Left lobe of liver (tissue), 2 donors: ENCODE results near the gene UBR4. TPM values are rescaled to one million over a fixed set of nuclear protein-coding genes. Genes with fewer than 3 reads are reported as not detected.

ENCODE experiments used
- ATAC-seq: fragments of 200-7000 bp; cut with Tn5 transposase; one replicate; pipeline ENCODE4 v1.9.1; 2020; ENCODE audit warnings: mild to moderate bottlenecking, moderate library complexity
- DNase-seq: peaks from one replicate; pipeline ENCODE4 v3.0.0-alpha.2; 2020; ENCODE audit warnings: low spot score
- total RNA-seq: library from RNA; stranded (reverse); gene quantifications from one replicate; pipeline ENCODE4 v1.2.1, GENCODE V29; 2021
- donor health status: DM: no; HTN: no; CAD: no; lungs with moderate emphysema.
- donor health status: DM: no; HTN: yes; CAD: no.

Gene UBR4
- total RNA-seq, 1 donor from 2014 or later: 127 TPM

DNA sequence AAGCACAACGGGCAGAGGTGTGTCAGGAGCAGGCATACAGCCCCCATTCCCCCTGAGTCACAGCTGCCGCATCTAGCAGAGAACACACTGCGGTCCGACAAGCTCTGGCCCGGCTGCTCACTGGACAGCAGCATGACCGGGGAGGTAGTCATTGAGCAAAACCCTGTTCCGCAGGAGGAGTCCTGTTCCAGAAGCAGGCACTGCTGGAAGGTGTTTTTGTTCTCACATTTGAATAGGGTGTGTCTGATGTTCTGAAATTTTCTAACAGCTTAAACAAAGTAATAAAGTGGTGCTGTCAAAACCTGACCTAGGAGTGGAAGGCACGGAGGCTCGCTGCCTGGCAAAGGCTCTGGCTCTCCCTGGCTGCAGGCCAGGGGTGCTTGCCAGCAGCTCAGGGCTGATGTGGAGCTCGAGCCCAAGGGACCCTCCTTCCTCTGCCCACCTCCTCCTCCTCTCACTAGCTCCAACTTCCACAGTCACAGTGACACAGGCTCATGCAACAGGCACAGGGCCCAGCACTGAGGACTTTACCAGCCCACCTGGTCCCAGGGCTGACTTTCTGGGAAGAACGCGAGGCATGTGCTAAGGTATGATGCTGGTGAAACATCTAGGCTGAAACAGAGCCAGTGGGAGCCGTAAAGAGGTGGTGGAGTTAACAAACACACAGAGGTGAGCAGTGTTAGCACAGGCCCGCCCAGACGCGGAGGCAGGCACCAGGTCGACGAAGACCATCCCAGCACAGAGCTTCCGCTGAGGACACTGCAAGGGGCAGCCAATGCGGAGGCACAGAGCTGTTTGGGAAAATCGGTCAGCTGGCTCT lies 135.0 kb downstream of the UBR4 start:
- DNase-seq (peak; percentile 77), ATAC-seq (peak; percentile 49)

DNA sequence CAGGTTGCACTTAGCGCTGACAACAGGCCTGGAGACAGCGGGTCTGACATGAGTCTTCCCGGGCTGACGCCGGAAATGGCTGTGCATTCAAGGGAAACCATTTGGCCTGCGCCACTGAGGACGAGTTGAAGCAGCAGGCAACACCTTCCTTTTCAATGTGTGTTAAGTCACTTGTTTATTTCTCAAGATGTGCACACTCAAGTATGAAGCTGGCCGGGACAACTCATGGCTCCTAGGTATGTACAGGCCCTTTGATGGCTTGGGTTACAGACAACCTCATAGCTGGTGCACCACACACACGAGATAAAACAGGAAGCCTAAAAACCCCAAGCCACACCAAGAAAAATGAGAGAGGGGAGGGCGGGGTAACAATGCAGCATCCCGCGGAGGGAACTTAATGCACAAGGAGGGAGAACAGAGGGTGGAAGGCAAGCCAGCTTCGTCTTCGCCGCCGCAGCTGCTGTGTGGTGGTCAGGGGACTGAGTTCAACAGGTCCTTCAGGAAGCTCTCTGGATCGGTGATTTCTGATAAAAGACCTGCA lies 135.6 kb downstream of the UBR4 start:
- no peak for ATAC-seq
- no peak for DNase-seq

DNA sequence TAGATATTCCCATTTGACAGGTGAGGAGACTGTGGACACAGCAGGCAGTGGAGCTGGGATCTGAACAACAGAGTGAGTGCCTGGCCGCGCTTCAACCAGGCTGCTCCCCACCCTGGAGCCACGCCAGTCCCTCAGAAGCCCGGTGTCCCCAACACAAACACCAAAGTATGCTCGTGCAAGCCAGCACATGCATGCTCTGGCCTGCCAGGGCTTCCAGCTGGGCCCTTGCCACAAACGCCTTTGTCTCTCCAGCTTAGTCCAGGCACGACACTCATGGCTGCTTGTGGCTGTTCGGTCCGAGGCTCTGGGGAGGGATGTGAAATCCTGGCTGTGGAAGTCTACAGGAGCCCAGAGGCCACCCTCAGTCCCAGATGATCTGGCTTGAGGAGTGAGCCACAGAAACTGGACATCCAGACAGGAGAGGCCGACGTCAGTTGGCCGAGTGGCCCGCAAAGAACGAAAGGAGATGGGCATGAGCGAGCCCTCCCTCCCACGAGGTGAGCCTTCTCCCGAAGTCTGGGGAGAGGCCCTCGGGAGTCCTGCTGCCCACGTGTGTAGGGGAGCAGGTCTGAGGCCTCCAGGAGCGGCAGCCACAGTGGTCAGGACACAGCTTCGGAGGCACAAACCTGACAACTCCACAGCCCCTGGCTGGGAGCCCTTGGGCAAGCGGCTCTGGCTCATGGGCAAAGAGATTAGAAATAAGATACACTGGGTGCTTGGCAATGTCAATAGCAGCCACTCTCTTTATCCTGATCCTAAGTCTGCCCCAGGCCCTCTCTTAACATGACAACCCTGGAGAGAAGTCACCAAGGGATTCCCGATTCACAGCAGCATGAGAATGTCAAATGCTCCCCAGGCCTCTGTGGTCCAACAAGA lies 136.5 kb downstream of the UBR4 start:
- DNase-seq (peak; percentile 90), ATAC-seq (peak; percentile 73)

DNA sequence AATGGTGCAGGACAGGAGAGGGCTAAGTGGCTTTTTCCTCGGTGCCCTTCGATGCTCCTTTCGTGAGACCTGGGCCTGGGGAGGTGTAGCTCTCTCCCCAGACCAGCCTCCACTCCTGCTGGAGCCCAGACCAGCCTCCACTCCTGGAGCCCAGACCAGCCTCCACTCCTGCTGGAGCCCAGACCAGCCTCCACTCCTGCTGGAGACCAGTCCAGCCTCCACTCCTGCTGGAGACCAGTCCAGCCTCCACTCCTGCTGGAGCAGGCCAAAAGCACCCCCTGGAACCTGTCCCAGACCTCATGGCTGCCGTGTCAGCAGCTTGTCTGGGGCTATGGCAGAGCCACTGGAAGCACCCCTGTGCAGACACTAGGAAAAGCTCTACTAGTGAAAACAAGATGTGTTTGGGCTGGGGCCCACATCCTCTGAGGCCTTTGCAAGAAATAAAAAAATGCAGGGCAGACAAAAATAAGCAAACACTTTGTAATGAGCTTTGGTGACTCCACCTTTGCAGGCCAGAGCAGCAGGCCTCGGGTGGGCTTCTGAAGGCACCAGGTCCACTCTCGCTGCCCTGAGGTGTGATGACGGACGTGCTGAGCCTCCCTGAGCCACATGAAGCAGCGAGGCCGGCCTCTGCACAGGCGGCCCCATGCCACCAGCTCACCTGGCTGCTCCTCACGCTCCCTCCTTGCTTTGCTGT lies 137.6 kb downstream of the UBR4 start:
- DNase-seq: no peak
- ATAC-seq: no peak

DNA sequence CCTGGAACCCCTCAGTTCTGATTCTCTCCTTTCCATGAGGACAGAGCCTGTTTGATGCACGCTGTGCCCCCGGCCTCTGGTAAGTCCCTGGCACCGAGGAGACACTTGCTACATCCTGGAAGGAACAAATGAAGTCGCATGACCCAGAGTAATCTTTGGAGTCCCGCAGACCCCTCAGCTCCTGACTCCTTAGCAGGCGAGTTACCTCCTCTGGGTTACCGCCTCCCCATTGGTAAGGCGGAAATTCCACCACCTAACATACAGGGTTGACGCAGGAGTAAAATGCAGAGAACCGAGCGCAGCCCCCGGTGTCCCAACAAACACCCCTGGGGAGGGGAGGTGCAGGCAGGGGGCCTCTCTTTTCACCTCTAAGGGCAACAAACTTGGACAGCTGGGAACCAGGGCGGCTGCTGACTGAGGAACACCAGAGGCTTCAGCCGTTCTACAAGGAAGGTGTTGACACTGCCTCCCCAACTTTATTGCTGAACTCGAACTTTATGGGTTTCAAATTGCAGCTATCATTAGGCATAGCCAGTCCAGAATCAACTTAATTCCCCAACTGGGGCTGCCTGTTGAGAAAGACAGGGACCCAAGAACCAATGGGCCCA lies 138.3 kb downstream of the UBR4 start:
- no peak for DNase-seq
- no peak for ATAC-seq

DNA sequence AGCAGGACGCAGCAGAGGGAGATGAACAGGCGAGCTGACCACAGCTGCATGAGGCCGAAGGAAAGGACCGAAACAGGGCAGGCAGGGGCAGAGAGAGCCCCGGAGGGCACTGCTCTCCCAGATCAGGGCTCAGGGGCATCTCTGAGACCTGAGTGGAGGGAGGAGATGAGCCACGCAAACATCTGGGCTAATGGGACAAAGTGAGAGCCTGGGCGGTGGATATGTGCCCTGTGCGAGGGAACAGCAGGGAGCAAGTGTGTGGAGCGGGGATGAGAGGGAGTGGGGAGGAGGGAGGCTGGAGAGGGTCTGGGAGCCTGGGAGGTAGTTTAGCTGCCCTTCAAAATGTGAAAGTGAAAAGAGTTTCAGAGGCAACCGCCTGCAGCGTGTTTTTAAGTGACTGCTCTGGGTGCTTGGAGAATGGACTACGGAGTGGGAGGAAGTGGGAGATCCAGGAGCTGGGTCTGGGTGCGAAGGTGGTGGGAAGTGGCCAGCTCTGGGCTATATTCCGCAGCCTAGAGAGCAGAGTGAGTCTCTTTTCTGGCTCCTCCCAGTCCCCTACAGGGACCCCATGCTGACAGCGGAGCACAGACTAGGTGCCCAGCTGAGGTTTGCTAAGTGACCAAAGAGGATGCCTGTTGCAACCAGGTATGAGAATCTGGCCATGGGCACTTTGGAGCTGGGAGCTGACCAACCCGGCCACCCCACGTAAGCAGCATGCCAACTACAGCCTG lies 139.0 kb downstream of the UBR4 start:
- DNase-seq (no peak), ATAC-seq (no peak)

DNA sequence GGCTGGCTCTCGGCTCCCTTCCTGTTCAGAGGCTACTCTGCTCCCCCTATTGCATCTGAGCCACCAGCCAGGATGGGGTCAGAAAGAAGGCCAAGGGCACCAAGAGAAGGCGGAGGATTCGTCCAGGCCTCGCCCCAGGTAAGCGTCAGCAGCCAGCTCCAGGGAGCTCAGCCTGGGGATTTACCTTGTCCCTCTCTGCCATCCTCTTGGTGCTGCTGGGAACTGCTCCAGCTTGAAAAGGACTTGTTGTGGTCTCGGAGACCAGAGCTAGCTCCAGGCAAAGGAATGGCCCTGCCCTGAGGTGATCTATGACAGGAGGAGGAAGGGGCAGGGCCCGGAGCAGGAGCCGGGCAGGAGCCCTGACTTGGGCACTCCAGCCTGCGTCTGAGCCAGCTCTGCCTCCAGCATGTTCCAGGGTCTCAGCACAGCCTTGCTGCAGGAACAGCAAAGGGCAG lies 139.8 kb downstream of the UBR4 start:
- ATAC-seq (no peak), DNase-seq (peak; percentile 64)

DNA sequence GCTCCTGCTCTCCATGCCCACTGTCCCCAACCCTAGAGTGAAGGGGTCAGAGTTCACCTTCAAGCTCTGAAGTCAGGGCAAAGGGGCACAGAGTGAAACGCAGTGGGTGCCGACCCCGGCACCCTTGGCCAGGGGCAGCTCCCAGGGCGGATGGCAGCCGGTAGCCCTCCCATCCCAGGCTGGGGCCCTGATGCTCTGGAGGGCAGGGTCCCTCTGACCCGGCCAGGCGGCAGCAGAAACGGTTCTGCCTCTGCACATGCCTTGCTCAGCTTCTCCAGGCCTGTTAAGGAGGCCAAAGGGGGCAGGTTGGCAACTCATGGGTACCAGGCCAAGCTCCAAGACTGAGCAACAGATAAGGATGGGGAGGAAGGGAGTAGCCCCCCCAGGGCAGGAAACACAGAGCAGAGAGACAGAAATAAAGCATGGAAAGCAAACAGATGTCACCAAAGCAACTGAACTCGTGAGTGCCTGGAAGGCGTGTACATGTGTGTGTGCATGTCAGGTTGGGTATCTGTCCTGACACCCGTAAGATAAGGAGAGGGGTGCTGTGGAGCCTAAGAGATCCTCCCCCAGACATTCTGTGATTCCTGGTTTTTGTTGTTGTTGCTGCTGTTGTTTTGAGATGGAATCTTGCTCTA lies 141.3 kb downstream of the UBR4 start:
- no peak for DNase-seq
- ATAC-seq: no peak

DNA sequence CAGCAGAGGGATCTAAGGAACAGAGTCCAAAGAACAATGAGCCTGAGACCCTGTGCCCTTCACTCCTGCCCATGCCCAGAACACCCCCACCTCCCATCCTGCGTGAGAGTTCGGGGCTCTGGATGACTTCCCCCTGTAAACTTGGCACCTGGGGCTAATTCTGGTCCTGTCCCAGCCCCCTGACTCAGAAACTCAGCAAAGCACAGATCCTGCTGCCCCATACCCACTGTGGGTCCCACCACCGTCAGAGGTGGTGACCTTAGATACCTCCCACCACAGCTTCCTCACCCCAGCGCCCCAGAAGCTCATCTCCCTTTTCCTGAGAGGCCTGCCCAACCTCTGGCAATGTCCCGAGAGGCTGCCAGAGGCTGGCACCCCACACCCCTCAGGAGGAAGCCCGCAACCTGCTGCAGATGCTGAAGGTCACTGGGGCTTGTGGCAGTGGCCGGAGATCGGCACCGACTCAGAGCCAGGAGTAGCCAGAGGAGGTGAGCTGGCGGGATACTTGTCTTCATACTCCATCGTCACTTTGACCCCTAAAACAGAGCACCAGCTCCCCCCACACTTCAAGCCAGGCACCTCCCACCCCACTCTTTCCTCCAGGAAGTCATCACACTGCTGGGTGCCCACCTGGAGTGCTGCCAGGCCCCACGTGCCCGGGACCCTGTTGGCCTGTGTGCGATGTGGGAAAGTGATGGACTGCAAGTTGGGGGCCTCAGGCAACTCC lies 142.0 kb downstream of the UBR4 start:
- peak; percentile 69 for DNase-seq
- peak; percentile 18 for ATAC-seq

DNA sequence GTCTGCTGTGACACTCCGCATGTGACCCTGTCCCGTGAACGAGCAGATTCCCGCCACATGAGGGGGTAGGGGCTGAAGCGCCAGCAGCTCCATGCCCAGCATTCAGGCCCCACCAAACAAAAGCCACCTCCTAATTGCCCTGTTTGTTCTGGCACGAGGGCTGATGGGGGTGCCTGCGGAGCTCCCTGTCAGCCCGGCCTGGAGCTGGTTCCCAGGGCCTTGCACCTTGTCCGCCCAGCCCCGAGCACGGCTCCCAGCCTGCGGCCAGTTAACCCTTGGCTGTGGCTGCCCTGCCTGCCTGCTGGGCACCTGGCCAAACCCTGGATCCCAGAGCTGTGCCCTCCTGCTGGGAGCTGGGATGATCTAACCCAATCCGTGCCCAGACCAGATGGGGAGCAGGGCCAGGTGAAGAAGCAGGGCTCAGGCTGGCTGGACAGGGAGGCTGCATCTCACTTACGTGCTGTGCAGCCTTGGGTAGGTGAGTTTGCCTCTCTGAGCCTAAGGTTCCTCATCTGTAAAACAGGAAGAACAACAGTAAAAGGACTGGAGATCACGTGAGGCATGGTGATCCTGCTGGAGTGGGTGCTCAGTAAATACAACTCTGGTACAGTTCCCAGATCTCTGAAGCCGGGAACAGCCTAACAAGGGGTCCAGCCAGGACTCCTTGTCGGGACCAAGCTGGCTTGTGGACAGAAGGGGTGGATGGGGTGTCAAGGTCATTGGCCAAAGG lies 142.7 kb downstream of the UBR4 start:
- DNase-seq (peak; percentile 94), ATAC-seq (peak; percentile 65)

DNA sequence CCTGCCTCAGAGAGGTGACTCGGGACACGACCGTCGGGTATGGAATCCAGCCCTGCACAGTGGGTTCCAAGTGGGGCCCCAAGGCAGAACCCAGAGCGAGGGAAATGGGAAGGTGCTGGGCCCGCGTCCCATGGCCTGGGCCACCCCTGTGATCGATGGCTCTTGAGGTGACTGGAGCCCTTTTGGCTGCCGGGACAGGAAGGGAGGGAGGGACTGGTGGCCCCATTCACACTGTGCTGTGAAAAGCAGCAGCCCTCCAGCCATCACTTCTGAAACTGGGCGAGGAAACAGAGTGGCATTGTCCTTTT lies 143.2 kb downstream of the UBR4 start:
- ATAC-seq: peak; percentile 37
- DNase-seq: no peak

DNA sequence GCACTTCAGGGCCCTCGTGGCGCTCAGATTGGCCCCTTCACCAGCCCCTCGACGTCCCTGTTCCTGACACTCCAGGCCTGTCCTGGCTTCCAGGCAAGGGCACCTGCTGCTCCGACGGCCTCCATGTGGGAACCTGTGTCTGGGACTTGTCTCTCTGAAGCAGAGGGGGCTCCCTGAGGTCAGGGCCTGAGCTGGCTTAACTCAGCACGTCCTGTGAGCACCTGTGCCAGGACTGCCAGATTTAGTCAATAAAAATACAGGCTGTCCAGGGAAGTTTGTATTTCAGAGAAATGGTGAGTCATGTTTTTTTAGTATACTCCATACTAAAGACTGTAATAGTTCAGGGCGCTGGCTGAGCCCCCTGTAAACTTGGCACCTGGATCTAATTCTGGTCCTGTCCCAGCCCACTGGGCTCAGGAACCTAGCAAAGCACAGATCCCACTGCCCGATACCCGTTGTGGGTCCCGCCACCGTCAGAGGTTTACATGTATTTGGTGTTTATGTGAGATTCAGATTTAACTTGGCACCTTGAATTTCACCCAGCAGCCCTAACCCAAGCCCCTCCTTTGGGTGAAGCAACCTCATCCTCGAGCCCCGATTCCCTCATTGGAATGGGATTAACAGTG lies 143.7 kb downstream of the UBR4 start:
- DNase-seq (peak; percentile 77), ATAC-seq (peak; percentile 46)

DNA sequence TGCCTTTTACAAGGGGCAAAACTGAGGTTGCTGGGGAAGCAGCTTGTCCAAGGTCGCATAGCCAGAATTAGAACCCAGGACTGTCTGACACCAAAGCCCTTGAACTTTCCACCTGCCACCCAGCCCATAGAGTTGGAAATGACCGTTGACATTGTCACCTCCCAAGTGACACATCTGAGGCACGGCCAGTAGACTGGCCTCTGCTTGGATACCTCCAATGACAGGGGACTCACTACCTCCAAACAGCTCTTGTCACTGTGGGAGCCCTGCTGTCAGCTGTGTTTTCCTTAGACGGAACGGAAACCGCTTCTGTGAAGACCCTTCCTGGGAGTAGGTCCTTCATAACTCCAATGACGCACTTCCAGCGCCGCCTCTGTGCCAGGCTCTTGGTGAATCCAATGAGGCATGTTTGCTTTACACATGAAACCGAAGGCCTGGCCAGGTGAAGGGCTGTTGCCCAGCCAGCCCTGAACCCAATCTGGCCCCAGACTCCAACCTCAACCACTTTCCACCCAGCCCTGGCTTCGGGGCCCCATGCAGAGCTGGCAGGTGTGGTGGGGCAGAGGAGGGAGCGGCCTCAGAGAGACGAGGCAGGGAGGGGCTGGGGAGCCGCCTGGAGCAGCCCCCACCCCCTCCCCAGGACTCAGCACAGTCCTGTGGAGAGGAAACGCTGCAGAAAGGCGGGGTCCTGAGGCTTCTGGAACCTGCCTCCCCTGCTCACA lies 144.4 kb downstream of the UBR4 start:
- ATAC-seq (peak; percentile 62), DNase-seq (peak; percentile 93)

DNA sequence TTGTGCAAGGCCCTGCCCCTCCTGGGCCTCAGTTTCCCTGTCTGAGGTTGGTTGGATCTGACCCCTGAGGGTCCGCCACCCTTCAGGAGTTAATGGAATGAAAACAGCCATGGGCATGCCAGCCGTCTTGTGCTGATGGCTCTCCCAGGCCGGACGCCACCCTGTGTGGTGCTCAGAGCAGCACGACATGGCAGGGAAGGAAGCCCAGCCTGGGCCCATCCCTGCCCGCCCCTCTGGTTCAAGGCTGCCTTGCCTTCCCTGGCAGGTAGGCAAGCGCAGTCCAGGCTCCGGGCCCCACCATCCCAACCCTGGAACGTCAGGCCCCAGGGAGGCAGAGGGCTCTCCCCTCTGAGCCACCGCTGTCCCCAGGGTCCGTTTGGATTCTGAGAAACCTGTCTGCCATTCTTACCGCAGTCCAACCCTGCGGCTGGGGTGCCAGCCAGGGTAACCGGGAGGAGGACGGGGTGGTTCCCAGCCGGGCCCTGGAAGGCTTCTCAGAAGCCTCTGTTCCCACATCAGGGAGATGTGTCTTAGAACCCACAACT lies 145.1 kb downstream of the UBR4 start:
- ATAC-seq (no peak), DNase-seq (no peak)

DNA sequence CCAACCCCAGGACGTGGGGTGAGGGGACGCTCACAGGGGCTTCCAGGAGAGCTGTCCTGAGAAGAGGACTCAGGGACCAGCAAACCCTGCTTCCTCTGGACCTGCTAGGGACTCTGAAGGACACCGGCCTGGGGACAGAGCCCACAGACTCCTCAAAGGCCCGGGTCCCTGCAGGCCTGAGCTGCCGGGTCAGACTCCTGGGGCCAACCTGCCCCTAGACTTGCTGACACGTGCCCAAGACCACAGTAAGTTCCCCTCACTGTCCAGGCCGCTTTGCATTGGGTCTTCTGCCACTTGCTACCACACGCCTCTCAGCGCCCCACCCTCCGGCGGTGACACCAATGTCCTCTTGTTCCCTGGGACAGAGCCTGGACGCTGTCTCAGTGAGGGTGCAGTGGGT lies 146.9 kb downstream of the UBR4 start:
- ATAC-seq: no peak
- DNase-seq: no peak

DNA sequence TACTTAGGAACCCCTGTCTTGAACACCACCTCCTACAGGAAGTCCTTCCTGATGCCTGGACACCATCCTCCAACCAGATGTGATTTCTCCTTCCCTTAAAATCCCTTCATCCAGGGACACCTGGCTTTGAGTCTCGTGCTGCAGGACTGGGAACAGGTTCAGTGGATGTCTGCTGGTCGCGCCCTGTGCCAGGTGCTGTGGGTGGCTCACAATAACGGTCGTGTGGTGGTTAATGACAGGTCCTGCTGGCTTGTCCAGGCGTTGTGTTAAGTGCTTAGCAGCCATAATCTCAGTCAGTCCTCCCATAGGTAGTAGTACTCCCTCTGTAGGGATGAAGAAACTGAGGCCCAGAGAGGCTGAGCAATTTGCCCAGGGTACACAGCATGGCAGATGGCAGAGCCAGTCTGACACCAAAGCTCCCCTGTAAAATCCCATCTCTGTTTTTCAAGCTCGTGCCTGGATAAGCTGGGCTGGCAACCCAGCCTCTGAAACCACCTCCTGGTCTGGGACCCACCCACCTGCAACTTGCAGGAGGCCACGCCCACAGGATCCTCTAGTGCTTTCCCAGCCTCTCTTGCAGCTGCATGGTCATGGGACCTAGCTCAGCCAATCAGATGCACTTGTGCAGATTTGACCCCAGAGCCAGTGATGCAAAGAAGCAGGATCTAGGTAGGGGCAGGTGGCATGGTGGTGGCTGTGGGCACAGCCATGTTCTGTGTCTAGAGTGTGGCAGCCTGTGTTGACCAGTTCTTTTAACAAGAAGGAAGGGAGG lies 147.6 kb downstream of the UBR4 start:
- ATAC-seq (no peak), DNase-seq (no peak)
